Bone marrow (tissue), 2 donors: ENCODE results near the gene RNF4.
A peak's percentile ranks its signal among the peaks of the same experiment; 100 is the strongest.
"Not testable (repeated sequence)": the region's sequence is repeated elsewhere in the genome, so short reads cannot be mapped to it uniquely, and the experiment has no call there.

ENCODE experiments used
- DNase-seq, 2 donors: peaks; one replicate each; lab custom pipeline; 2025; lab: John Stamatoyannopoulos, UW

The RNF4 gene, protein sequence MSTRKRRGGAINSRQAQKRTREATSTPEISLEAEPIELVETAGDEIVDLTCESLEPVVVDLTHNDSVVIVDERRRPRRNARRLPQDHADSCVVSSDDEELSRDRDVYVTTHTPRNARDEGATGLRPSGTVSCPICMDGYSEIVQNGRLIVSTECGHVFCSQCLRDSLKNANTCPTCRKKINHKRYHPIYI

DNA sequence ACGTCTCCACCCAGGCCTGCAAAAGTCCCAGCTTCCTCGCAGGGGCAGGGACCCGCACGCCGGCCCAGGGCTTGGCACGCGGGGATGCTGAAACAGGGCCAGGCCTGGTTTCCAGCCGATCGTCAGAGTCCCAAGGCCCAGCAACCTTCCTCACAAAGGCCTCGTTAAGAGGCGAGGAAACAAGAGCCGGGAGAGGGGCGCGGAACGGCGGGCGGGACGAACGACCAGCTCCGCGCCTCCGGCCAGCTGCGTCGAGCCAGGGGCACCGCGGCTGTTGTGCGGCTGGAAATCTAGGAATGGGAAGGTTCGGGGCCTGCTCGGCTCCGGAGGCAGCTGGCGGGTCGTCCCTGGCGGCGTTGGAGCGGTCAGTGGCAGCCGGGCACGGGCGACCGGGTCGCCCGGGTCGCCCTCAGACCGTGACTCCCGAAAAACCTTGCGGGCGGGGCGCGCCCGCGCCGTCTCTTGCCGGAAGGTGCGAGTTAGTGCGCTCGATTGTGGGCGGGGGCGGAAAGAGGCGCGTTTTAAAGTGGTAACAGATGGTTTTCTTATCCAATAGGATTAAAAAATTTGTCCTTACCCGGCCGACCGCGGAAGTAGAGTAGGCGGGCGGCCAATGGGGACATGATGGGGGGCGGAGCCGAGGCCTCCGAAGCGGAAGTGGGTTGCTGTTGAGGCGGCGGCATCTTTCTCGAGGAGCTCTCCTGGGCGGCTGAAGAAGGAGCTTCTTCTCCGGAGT is at the start of gene RNF4:
Gene RNF4, plus strand, starts transcription at position 651 of the 736 bp plus-strand sequence. CDS start 21,388 bp downstream, outside the sequence.
- DNase-seq = peak; percentile 71 to 96

DNA sequence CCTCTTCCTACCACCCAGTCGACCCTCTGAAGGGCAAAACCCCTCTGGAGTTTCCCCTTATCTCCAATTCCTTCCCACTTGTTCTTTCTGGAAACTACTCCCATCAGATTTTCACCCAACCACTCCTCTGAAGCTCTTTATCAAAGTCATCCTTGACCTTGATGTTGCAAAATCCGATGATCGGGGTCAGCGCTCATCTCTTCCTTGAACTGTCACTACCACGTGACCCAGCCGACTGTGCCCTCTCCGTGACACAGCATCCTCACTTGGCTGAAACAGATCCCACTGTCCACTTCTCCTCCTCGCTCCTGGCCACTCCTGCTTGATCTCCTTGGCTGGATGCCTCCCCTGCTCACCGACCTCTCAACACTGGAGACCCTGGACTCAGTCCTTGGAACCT is 49.1 kb upstream of the RNF4 start:
- peak in 1 of 2 donors; percentile 14 for DNase-seq

DNA sequence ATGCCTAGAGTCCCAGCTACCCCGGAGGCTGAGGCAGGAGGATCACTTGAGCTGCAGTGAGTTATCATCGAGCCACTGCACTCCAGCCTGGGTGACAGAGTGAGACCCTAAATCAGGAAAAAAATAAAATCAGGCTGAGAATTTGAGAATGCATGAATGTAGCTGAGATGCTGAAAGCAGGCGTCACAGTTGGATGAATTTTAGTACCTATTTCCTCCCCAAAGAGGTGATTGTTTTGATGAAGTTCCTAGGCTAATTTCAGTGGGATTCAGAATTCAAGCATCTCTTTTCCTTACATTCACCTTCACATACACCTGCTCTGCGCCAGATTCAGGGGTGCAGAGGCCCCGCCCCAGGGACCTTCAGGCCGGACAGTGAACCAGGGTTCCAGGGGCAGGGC is 47.0 kb upstream of the RNF4 start:
- no peak for DNase-seq

DNA sequence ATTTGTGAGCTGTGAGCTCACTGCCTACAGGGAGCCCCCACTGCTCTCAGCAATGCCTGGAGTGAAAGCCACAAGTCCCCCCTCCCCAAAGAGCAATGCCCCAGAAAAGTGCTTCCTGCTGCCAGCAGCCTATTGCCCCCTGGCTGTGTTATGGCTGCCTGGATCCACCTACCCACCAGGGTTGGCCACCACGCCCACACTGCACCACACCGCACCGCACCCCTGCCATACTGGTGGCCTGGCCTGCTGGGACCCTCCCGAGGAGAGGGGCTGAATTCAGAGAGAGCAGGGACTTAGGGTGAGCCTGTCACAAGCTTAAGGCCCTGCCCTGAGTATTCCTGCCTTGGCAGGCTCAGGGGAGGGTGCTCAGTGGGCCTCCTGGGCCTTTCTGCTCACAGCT is 45.8 kb upstream of the RNF4 start:
- no peak for DNase-seq

DNA sequence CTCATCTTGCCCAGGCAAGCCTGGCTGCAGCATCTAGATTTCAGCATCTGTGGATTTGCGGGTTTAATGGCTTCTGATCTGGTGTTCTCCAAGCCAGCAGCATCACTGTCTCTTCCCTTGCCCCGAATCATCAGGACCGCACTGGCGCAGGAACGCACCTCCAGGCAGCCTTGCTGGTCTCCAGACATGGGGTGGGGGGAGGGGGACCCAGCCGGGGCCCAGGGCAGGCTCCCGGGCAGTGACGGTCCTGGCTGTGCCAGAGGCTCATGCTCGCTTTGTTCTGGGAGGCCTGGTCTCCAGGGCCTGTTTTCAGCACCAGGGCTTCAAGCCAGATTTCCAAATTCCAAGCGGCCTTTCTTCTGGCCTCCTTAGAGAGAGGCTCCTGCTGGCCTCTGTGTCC is 45.2 kb upstream of the RNF4 start:
- no peak for DNase-seq

DNA sequence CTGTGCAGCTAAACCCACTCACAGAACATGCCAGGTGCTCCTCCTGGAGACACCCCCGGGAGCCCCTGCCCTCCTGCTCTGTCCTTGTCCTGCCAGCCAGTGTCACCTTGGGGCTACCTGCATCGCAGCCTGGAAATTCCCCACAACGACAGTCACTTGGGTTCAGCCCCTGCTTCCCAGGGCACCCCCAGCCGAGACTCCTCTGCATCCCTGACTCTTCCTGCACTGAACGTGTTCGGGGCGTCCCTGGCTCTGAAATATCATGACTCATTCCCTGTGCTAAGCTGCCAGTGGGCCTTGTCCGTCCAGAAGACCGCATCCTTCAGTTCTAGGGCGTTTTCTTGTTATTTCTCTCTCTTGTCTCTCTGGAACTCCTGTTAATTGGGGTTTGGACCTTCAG is 44.3 kb upstream of the RNF4 start:
- DNase-seq = no peak

DNA sequence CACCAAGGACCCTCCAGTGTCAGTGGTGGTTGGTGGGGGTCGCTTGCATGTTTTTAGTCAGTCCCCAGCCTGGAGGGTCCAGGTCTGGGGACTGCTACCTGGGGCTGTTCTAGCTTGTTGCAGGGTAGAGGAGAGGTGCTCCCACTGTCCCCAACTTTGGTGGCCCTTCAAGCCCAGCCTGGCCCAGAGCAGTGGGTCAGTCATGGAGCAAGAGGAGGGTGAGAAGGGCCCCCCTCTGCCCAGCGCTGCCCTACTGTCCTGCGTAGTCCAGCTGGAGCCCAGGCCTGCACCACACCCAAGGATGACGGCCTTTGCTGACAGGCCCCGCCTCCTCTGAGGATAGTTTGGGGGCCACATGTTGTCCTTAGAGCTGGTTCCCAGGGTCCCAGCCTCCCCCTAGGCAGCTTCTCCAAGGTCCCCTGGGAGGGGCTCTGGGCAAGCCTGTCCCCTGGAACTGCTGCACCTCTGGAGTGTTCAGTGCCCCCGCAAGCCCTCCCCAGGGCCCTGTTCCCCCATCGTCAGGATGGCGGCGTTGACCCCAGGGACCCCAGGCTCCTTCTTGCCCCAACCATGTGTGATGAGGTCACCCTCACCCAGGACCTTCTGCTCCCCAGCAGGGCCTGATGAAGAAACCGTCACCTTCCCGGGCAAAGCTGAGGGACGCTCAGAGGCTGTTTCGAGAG is 43.4 kb upstream of the RNF4 start:
- no peak for DNase-seq

DNA sequence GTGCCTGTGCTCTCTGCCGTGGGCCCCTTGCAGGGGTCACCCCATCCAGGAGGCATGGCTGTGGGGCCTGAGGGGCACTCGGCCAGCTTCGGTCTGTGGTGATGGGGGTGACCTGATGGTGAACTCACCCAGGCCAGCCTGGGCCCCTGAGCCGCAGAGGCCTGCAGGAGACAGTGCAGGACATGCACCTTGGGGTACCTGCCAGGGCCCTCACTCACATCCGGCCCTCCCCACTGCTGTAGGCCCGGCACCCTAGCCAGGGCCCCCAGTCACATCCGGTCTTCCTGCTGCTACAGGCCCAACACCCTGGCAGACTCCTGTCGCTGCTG is 42.9 kb upstream of the RNF4 start:
- no peak for DNase-seq

DNA sequence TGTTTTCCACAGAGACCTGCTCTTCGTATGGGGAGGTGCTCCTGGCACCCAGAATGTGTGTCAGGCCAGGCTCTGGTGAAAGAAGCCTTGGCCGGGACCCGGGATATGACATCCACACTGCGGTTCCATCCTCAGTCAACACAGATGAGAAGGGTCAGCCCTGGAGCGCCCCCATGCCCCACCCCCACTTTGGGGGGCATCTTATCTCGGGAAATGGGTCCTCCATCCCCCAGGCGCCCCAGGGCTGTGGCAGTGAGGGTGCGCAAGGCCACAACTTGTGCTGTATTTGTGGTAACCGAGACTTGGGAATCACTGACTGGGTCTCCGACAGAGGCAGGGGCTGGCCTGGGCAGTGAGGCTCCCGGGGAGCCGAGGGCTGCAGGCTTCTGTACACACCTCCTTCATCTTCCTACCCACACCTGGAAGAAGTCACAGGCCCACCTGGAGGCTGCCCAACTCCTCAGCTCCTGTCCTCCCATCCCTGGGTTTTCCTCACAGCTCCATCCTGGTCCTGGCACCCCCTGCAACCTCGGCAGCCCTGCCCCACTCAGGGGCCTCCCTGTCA is 42.1 kb upstream of the RNF4 start:
- no peak for DNase-seq

DNA sequence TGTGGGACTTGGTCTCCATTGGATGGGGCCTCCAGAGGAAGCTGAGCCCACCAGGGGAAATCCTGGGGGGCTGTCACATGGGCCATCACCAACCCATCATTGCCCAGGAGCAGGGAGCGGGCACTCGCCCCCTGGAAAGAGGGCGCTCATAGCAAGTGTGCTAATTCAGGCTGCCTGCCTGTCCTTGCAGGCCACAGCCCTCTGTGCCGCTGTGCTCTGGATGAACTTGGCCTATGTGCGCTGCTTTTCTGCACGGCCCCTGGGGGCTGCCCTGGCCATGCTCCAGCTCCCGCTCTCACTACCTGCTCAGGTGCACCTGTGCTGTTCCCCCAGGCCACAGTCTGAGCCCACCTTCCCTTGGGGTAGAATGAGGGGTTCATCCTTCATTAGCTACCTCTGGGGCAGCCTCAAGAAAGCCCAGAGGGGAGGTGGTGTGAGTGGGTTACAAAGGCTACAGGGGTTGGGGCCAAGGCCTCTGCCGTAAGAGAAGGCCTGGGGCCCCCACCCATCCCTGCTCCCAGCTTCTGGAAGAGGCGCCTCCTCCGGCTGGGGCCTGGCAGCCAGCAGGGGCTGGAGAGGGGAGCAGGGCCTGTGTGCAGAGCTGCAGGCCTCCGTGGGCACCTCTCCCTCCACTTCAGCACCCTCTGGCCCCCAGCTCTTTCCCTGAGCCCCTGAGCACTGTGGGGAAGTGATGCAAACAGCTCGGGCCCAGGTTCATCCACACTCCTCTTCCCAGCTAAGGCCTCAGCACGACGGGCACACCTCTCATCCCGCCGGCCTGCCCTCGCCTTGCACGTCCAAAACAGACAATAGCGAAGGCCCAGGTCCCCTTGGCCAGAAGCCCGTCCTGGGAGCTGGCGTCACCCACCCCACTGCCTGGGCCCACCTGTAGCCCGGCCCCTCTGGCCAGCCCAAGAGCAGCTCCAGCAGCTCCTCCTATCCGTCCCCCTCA is 41.2 kb upstream of the RNF4 start:
- DNase-seq = no peak

DNA sequence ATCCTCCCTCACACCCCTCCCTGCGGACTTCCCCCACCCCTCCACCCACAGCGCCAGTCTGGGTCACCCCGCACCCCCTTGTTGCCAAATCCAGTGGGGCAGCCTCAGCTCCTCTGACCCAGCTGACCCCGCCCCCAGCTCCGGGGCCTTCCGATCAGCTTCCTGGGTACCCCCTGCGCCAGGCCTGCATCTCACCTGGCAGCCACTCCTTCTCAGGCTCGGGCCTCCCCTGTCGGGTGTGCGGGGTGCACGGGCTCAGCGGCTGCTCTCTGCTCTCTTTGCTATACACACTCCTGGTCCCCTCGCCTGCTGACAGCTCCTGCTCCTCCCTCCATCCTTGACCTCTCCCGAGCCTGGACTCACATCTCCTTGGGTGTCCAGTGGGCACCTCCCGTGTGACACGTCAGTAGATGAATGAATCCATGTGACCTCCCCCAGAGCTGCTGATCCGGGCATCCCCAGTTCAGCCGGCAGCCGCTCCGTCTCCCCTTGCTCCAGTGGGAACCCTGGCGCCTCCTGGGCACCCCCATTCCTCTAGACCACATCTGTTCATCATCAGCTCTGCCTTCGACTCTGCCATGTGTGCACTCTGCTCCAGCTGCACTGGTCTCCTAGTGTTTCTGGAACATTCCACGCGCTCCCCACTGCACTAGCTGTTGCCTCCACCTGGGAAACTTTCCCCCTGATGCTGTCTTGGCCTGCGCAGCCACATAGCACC is 40.3 kb upstream of the RNF4 start:
- DNase-seq = no peak

DNA sequence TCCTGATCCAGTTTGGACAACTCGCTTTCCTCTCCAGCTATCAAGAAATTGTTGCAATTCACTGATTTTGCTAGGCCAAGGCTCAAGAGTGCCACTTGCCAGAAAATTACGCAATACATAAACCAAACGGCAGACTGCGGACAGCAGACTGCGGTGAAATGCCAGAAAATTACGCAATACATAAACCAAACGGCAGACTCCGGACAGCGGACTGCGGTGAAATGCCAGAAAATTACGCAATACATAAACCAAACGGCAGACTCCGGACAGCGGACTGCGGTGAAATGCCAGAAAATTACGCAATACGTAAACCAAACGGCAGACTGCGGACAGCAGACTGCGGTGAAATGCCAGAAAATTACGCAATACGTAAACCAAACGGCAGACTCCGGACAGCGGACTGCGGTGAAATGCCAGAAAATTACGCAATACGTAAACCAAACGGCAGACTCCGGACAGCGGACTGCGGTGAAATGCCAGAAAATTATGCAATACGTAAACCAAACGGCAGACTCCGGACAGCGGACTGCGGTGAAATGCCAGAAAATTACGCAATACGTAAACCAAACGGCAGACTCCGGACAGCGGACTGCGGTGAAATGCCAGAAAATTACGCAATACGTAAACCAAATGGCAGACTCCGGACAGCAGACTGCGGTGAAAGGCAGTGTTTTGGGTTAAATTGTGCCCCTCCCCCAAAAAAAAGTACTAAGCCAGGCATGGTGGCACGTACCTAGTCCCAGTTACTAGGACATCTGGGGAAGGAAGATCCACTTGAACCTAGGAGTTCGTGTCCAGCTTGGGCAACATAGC is 38.8 kb upstream of the RNF4 start:
- DNase-seq = not testable (repeated sequence)

DNA sequence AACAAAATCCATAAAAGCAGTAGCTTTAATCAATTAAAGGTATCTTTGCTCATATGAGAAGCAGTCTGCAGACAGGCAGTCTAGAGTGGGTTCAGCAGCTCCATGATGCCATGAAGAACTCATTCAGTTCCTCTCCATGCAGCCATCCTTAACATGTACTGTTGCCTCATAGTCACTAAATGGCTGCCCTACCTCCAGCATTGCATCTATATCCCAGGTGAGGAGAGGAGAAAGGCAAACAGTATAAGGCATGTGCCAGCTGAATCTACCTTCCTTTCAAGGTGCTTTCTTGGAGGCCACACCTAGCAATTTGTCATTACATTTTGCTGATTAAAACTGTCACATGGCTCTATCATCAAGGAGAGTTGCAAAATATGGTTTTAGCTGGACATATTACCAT is 36.9 kb upstream of the RNF4 start:
- DNase-seq = no peak

DNA sequence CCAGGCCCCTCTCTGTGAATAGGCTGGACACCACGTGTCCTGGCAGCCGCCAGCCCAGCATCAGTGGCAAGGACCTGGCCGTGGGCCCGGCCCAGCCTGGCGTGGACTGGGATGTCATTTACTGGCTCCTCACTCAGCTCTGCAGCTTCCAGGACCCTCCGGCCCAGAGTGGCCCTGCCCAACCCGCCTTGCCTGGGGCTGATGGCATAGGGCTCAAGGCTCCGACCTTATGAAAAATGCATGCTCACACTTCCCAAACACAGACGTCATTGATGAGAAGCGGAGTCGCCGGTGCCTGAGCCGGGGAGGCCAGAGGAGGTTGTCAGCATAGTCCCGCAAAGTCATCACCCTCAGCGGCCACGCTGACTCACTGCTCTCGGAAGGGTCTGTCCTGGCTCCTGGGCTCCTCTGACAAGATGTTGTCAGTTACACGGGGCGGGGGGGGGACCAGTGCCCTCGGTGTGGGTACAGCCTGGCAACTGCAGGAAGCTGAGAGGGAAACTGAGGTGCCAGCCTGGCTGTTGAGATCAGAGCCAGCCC is 35.8 kb upstream of the RNF4 start:
- DNase-seq = peak in 1 of 2 donors; percentile 72

DNA sequence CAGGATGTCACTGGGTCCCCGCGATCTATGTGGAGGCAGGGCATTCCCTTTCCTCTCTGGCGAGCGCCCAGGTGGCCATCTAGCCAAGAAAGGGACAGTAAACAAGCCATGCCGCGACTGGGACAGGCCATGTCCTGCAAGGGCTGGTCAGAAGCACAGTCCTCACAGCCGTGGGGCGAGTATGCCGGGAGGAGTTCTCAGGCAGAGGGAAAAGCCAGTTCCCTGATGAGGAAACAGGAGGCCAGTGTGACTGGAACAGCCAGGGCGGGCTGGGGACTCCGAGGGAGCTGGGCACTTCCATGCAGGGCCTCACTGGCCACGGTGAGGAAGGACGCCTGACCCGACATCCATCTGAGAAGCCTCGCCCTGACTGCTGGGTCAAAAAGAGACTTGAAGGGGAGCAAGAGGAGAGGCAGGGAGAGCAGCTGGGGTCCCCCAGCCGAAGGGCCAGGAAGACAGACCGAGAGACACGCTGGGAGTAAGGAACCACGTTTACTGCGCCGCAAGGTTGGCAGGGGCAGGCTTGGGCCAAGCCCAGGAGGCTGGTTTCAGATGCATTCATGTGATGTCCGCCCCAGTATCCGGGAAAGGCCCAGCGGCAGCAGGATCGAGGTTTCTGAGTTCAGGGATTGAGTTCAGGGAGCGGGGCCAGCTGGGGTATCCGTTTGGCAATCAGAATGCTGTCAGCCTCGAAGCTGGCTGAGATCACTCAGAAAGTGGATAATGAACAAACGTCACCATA is 35.1 kb upstream of the RNF4 start:
- no peak for DNase-seq

DNA sequence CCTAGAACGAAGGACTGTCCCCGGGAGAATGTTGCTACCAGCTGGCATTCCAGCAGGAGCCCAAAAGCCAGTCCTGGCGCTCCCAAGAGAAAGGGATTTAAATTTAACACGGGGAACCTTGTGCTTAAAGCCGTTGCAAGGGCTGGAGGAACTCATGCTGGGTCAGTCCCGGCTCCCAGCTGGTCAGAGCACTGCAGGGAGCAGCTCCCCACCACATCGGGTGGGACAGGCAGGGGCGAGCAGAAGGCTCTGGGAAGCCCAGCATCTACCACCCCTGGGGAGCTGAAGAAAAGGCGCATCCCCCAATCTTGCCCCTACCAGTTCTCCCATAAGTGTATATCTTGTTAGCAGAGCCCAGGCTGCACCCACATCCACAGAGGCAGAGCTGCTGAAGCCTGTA is 34.5 kb upstream of the RNF4 start:
- DNase-seq = no peak

DNA sequence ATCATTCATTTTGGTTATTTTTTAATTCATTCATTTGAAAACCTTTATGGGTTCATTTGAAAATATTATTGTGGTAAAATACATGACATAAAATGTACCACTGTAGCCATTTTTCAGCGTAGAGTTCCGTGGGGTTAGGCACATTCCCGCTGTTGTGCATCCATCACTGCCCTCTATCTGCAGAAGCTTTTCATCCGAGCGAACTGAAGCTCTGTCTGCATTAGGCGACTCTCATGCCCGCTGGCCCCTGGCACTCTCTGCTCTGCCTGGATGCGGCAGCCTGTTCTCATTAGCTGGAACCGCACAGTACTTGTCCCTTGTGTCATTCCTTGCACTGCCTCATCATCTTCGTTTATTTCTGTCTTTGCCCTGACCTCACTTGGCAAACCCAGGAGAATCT is 32.6 kb upstream of the RNF4 start:
- DNase-seq = no peak

DNA sequence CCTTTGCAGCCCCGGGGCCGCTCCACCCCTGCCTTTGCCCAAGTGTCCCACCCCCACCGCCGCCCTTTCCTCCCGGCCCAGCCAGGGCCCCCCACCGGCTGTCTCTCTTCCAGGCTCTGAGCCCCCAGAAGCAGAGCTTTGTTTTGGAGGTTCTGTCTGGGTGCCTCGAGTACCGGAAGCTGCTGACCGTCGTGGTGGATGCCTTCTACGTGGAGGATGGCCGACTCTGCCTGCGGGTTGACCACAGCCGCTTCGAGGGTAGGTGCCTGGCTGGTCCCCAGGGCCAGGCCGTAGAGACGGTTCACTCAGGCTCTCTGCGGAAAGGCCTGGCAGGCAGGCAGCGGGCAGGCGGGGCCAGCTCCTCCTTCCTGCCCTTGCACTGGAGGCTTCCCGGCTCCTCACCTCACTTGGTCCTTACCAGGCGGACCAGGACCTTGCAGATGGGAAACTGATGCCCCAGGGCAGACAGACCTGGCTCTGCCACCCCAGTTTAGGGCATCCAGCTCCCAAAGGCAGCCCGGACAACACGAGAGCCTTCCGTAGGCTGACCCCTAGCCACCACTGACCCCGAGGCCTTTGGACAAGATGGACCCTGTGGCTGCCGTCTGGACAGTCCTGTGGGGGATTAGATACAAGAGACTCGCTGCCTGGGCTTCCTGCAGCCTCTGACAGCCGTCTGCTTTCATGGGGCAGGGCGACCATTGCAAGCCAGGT is 32.0 kb upstream of the RNF4 start:
- DNase-seq = no peak
